Panc1 (cell line): ENCODE data around the gene NEDD8. TPM values are rescaled to one million over a fixed set of nuclear protein-coding genes. Genes with fewer than 3 reads are reported as not detected.

ENCODE experiments used
- ATAC-seq: fragments of 200-7000 bp; cut with Tn5 transposase; 2 replicates; pipeline ENCODE4 v1.9.1; 2020; ENCODE audit warnings: mild to moderate bottlenecking, moderate library complexity
- BruUV-seq: library from RNA; stranded (reverse); fragments of 400-500 nt; replicated peaks from 2 replicates; lab custom pipeline; 2021; lab: Mats Ljungman, UMichigan
- CTCF ChIA-PET: fragments of 300-600 bp; sonication (Branson Sonifier 250); formaldehyde crosslinking; loops from one replicate; lab custom pipeline; 2022; ENCODE audit warnings: antibody characterized with exemption; lab: Charles Lee
- POLR2A ChIA-PET: fragments of 300-600 bp; sonication (Branson Sonifier 250); formaldehyde crosslinking; loops from one replicate; lab custom pipeline; 2022; ENCODE audit warnings: antibody characterized with exemption; lab: Charles Lee
- DNase-seq: peaks from one replicate; pipeline ENCODE4 v3.0.0-alpha.2; 2010; ENCODE audit warnings: low read depth, low spot score
- H3K27ac ChIP-seq: 2 replicates; pipeline ENCODE4 v1.5.1; 2011; ENCODE audit warnings: mild to moderate bottlenecking, low read length, inconsistent platforms
- H3K27me3 ChIP-seq: fragments of 200-500 bp; sonication (Bioruptor generic); 2 replicates; pipeline ENCODE4 v1.6.0; 2014; ENCODE audit warnings: low read length, inconsistent platforms; ENCODE audit not compliant: control insufficient read depth, insufficient read depth
- H3K36me3 ChIP-seq: fragments of 200-500 bp; sonication (Bioruptor generic); 2 replicates; pipeline ENCODE4 v1.5.1; 2014; ENCODE audit warnings: inconsistent platforms, mild to moderate bottlenecking, low read length, moderate library complexity; ENCODE audit not compliant: control insufficient read depth, insufficient read depth
- H3K4me1 ChIP-seq: 2 replicates; pipeline ENCODE4 v1.5.1; 2011; ENCODE audit warnings: inconsistent platforms, mild to moderate bottlenecking, low read length, moderate library complexity; ENCODE audit not compliant: control insufficient read depth, insufficient read depth
- H3K4me3 ChIP-seq, 2 experiments: 2 replicates each; pipeline ENCODE4 v1.5.1; 2011 to 2012; ENCODE audit warnings: low read depth in 2 of 2, low read length in 2 of 2, mild to moderate bottlenecking in 2 of 2, inconsistent platforms in 1 of 2, moderate library complexity in 1 of 2
- H3K9me3 ChIP-seq: fragments of 200-500 bp; sonication (Bioruptor generic); 2 replicates; pipeline ENCODE4 v1.5.1; 2014; ENCODE audit warnings: low read depth, mild to moderate bottlenecking, inconsistent platforms, low read length, moderate library complexity; ENCODE audit not compliant: control insufficient read depth, insufficient read depth
- CTCF ChIP-seq: fragments of 450-650 bp; IDR thresholded peaks from 2 replicates; pipeline ENCODE4 v1.5.1; 2017; ENCODE audit warnings: mild to moderate bottlenecking
- POLR2AphosphoS5 ChIP-seq: IDR thresholded peaks from 2 replicates; pipeline ENCODE4 v1.6.1; 2012; ENCODE audit warnings: mild to moderate bottlenecking, low read depth, low read length, moderate library complexity
- SIN3A ChIP-seq: IDR thresholded peaks from 2 replicates; pipeline ENCODE4 v1.6.1; 2012; ENCODE audit warnings: low read depth, mild to moderate bottlenecking, low read length, moderate library complexity, borderline replicate concordance; ENCODE audit not compliant: insufficient read depth
- TCF7L2 ChIP-seq: IDR thresholded peaks from 2 replicates; pipeline ENCODE4 v1.6.1; 2011; ENCODE audit warnings: mild to moderate bottlenecking, low read depth, low read length, inconsistent platforms
- in situ Hi-C: cut with HindIII; loops from 2 replicates; pipeline ENCODE4 v1.10.0; 2016; ENCODE audit warnings: low sequenced_read_pairs, low pct_unique_long_range_greater_than_20kb
- intact Hi-C: fragments of 100-400 bp; cut with micrococcal nuclease; formaldehyde crosslinking; loops from one replicate; pipeline ENCODE4 v1.10.0; 2022; ENCODE audit not compliant: unreplicated experiment
- total RNA-seq: library from RNA; stranded (reverse); gene quantifications from one replicate; pipeline ENCODE4 v1.2.1, GENCODE V29; 2021; ENCODE audit not compliant: unreplicated experiment
- TF ChIP-seq, protein P1 (sequence below), 2 experiments: IDR thresholded peaks; 2 replicates each; pipeline ENCODE4 v1.6.1; 2011 to 2012; ENCODE audit warnings: low read depth in 2 of 2, control low read depth in 1 of 2, low read length in 1 of 2, mild to moderate bottlenecking in 1 of 2, moderate library complexity in 1 of 2; ENCODE audit not compliant: insufficient read depth in 1 of 2

NEDD8 gene
- total RNA-seq, 1 experiment from 2014 or later = 155 TPM

- H3K27ac ChIP-seq = no peak overlapping the region
- POLR2A ChIA-PET = no interaction called here
- ATAC-seq = no peak
- no peak for DNase-seq
- no peaks in the 10 kb centered on the region for H3K9me3 ChIP-seq
- TF ChIP-seq SIN3A (no peak), POLR2AphosphoS5 (no peak), TCF7L2 (no peak), CTCF (no peak)
- TF ChIP-seq, protein P1, sequence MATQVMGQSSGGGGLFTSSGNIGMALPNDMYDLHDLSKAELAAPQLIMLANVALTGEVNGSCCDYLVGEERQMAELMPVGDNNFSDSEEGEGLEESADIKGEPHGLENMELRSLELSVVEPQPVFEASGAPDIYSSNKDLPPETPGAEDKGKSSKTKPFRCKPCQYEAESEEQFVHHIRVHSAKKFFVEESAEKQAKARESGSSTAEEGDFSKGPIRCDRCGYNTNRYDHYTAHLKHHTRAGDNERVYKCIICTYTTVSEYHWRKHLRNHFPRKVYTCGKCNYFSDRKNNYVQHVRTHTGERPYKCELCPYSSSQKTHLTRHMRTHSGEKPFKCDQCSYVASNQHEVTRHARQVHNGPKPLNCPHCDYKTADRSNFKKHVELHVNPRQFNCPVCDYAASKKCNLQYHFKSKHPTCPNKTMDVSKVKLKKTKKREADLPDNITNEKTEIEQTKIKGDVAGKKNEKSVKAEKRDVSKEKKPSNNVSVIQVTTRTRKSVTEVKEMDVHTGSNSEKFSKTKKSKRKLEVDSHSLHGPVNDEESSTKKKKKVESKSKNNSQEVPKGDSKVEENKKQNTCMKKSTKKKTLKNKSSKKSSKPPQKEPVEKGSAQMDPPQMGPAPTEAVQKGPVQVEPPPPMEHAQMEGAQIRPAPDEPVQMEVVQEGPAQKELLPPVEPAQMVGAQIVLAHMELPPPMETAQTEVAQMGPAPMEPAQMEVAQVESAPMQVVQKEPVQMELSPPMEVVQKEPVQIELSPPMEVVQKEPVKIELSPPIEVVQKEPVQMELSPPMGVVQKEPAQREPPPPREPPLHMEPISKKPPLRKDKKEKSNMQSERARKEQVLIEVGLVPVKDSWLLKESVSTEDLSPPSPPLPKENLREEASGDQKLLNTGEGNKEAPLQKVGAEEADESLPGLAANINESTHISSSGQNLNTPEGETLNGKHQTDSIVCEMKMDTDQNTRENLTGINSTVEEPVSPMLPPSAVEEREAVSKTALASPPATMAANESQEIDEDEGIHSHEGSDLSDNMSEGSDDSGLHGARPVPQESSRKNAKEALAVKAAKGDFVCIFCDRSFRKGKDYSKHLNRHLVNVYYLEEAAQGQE (IDR thresholded peaks at IDR 0.05; ENCODE audit: insufficient read depth in 1 of 2, low read depth in 2 of 2, low read length in 1 of 2) = no peak
- CTCF ChIA-PET = no interaction called here
- no peaks in the 10 kb centered on the region; the same call in 1 of the 2 replicates for H3K4me1 ChIP-seq
- BruUV-seq = no TSS peak
- H3K36me3 ChIP-seq = no peaks in the 10 kb centered on the region
- in situ Hi-C loops = no loop called here
- intact Hi-C loops = no loop called here
- H3K4me3 ChIP-seq = no peak overlapping the region
- no peaks in the 10 kb centered on the region for H3K27me3 ChIP-seq
These were observed 55.6 kb downstream of the NEDD8 start for GRCh38 chr14:24176599-24176998.

DNA sequence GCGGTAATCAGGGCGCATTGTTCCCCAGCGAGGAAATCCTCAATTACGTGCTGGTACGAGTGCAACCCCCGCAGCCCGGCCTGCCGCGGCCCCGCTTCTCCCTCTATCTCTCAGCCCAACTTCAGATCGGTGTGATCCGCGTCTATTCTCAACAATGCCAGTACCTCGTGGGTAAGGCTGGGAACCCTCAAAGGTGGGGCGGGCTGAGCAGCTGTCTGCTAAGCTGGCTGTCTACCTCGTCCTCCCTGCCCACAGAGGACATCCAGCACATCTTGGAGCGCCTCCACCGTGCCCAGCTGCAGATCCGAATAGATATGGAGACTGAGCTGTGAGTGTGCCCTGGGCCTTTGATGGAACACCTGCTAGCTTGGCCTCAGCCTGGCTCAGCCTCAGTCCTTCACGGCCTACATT lies 59.3 kb downstream of the NEDD8 start:
- ChIA-PET POLR2A (no interaction called here), CTCF (no interaction called here)
- no peaks in the 10 kb centered on the region; the same call in 1 of the 2 replicates for H3K4me1 ChIP-seq
- no peaks in the 10 kb centered on the region for H3K9me3 ChIP-seq
- no peaks in the 10 kb centered on the region for H3K36me3 ChIP-seq
- TF ChIP-seq SIN3A = no peak
- no peak for TF ChIP-seq CTCF
- TF ChIP-seq, protein P1 (IDR thresholded peaks at IDR 0.05; ENCODE audit: insufficient read depth in 1 of 2, low read depth in 2 of 2, low read length in 1 of 2) = no peak
- TF ChIP-seq TCF7L2 = no peak
- TF ChIP-seq POLR2AphosphoS5 = no peak
- in situ Hi-C loops (no loop called here), intact Hi-C loops (no loop called here)
- H3K4me3 ChIP-seq = no peak overlapping the region; a peak in 1 of 4 replicates
- ATAC-seq (no peak), DNase-seq (no peak)
- no TSS peak for BruUV-seq
- no peak overlapping the region for H3K27ac ChIP-seq
- no peaks in the 10 kb centered on the region for H3K27me3 ChIP-seq
